Nephron (organoid): ENCODE data around the gene ESYT1.

Experiments
- H3K27ac Mint-ChIP-seq, 3 experiments: 2 replicates each; pipeline ENCODE4 v1.8.0; 2020; ENCODE audit warnings: mixed read lengths in 3 of 3, mild to moderate bottlenecking in 2 of 3, moderate library complexity in 1 of 3
- H3K27me3 Mint-ChIP-seq: 2 replicates; pipeline ENCODE4 v1.8.0; 2021; ENCODE audit warnings: low read depth, mild to moderate bottlenecking, moderate library complexity, mixed read lengths
- H3K36me3 Mint-ChIP-seq: 2 replicates; pipeline ENCODE4 v1.8.0; 2020; ENCODE audit warnings: low read depth, mixed read lengths
- H3K4me1 Mint-ChIP-seq: 2 replicates; pipeline ENCODE4 v1.8.0; 2020; ENCODE audit warnings: mixed read lengths
- H3K4me3 Mint-ChIP-seq, 3 experiments: 2 replicates each; pipeline ENCODE4 v1.8.0; 2020; ENCODE audit warnings: mild to moderate bottlenecking in 3 of 3, mixed read lengths in 3 of 3, moderate library complexity in 2 of 3
- H3K9me3 Mint-ChIP-seq: 2 replicates; pipeline ENCODE4 v1.8.0; 2020; ENCODE audit warnings: mixed read lengths
- TF ChIP-seq, protein P1 (sequence below), 3 experiments: fragments of 200-600 bp; sonication (generic); IDR thresholded peaks; one replicate each; pipeline ENCODE4 v1.5.0; 2021; ENCODE audit warnings: antibody characterized with exemption in 3 of 3; ENCODE audit not compliant: unreplicated experiment in 3 of 3

ESYT1 gene

DNA sequence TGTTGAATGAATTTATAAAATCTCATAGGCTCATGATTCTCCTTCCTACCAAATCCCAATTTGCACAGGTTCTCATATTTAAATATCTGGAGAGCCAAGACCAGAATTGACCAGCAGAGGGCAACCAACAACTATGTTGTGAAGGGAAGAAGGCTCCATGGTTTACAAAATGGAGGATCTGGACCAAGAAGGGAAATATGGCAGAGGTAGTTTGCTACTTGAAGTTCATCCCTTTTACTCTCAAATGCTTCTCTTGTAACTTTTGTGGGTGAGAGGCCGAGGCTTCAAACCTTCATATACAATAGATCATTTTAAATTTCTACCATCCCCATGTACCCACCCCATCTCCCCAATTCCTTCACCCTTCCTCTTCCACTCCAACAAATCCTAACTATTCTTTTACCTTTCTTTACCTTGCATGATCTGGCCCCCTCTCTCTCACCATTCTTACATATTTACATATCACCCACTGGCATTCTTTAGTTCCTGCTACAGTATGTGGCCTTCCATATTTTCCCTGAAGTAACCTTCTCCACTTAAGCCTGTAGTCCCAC lies 65.0 kb downstream of the ESYT1 start:
- peak overlapping the region; percentile 59 to 85 (median 59) for H3K27ac Mint-ChIP-seq
- TF ChIP-seq, protein P1, sequence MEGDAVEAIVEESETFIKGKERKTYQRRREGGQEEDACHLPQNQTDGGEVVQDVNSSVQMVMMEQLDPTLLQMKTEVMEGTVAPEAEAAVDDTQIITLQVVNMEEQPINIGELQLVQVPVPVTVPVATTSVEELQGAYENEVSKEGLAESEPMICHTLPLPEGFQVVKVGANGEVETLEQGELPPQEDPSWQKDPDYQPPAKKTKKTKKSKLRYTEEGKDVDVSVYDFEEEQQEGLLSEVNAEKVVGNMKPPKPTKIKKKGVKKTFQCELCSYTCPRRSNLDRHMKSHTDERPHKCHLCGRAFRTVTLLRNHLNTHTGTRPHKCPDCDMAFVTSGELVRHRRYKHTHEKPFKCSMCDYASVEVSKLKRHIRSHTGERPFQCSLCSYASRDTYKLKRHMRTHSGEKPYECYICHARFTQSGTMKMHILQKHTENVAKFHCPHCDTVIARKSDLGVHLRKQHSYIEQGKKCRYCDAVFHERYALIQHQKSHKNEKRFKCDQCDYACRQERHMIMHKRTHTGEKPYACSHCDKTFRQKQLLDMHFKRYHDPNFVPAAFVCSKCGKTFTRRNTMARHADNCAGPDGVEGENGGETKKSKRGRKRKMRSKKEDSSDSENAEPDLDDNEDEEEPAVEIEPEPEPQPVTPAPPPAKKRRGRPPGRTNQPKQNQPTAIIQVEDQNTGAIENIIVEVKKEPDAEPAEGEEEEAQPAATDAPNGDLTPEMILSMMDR (IDR thresholded peaks at IDR 0.05; ENCODE audit: unreplicated experiment in 3 of 3), result peak; percentile 71 to 82 (median 81)
- peak overlapping the region; percentile 64 to 75 (median 65) for H3K4me3 Mint-ChIP-seq
- no peaks in the 10 kb centered on the region for H3K27me3 Mint-ChIP-seq
- H3K9me3 Mint-ChIP-seq, result no peaks in the 10 kb centered on the region
- H3K36me3 Mint-ChIP-seq, result no peaks in the 10 kb centered on the region
- H3K4me1 Mint-ChIP-seq, result peaks cover 11% of the 10 kb centered on the region
